IMR-90 (cell line): ENCODE measurements around the gene SRCIN1. TPM values are rescaled to one million over a fixed set of nuclear protein-coding genes. Genes with fewer than 3 reads are reported as not detected.

Experiments
- ATAC-seq: fragments of 200-7000 bp; cut with Tn5 transposase; 2 replicates; pipeline ENCODE4 v1.9.1; 2020; ENCODE audit warnings: low read depth, mild to moderate bottlenecking, moderate library complexity
- BruUV-seq: library from RNA; stranded (reverse); fragments of 400-500 nt; replicated peaks from 2 replicates; lab custom pipeline; 2021; lab: Mats Ljungman, UMichigan
- CTCF ChIA-PET: fragments of 300-600 bp; formaldehyde crosslinking; extraction: SDS; loops from one replicate; lab custom pipeline; 2021; ENCODE audit warnings: antibody characterized with exemption; lab: Yijun Ruan, JAX
- POLR2A ChIA-PET: fragments of 300-600 bp; sonication (Branson Sonifier 250); formaldehyde crosslinking; loops from one replicate; lab custom pipeline; 2022; ENCODE audit warnings: antibody characterized with exemption; ENCODE audit not compliant: unreplicated experiment; lab: Charles Lee
- DNase-seq: peaks from one replicate; pipeline ENCODE4 v3.0.0; 2013
- H2AFZ ChIP-seq: replicated peaks from 2 replicates; pipeline ENCODE3; 2013; ENCODE audit warnings: low read length, mild to moderate bottlenecking; ENCODE audit not compliant: poor library complexity
- H2AK5ac ChIP-seq: 2 replicates; pipeline ENCODE4 v1.6.1; 2013; ENCODE audit warnings: low read depth, low read length, inconsistent platforms
- H2AK9ac ChIP-seq: replicated peaks from 2 replicates; pipeline ENCODE3; 2013; ENCODE audit warnings: mild to moderate bottlenecking, low read depth, low read length, moderate library complexity; ENCODE audit not compliant: poor library complexity
- H2BK120ac ChIP-seq: 2 replicates; pipeline ENCODE4 v1.6.1; 2013; ENCODE audit warnings: low read depth, low read length, inconsistent platforms
- H2BK15ac ChIP-seq: 3 replicates; pipeline ENCODE4 v1.6.1; 2013; ENCODE audit warnings: low read depth, low read length, inconsistent platforms
- H2BK20ac ChIP-seq: 2 replicates; pipeline ENCODE4 v1.6.1; 2013; ENCODE audit warnings: low read depth, mild to moderate bottlenecking, inconsistent platforms, low read length, moderate library complexity
- H2BK5ac ChIP-seq: 2 replicates; pipeline ENCODE4 v1.6.1; 2013; ENCODE audit warnings: mild to moderate bottlenecking, low read depth, low read length, inconsistent platforms; ENCODE audit not compliant: poor library complexity, severe bottlenecking
- H3K14ac ChIP-seq: replicated peaks from 2 replicates; pipeline ENCODE4 v1.6.1; 2013; ENCODE audit warnings: low read depth, low read length, inconsistent platforms
- H3K18ac ChIP-seq: 2 replicates; pipeline ENCODE4 v1.6.1; 2013; ENCODE audit warnings: low read depth, low read length, control low read depth
- H3K23ac ChIP-seq: 2 replicates; pipeline ENCODE4 v1.6.1; 2013; ENCODE audit warnings: low read depth, low read length, inconsistent platforms
- H3K27ac ChIP-seq: 2 replicates; pipeline ENCODE4 v1.5.1; 2013; ENCODE audit warnings: mild to moderate bottlenecking, control low read depth, low read length; ENCODE audit not compliant: insufficient read depth
- H3K27me3 ChIP-seq: 2 replicates; pipeline ENCODE4 v1.6.1; 2013; ENCODE audit warnings: low read length; ENCODE audit not compliant: control insufficient read depth, insufficient read depth
- H3K36me3 ChIP-seq: 2 replicates; pipeline ENCODE4 v1.6.1; 2013; ENCODE audit warnings: low read length, mixed read lengths; ENCODE audit not compliant: control insufficient read depth, insufficient read depth
- H3K4ac ChIP-seq: 2 replicates; pipeline ENCODE4 v1.6.1; 2013; ENCODE audit warnings: low read depth, low read length, inconsistent platforms
- H3K4me1 ChIP-seq: 2 replicates; pipeline ENCODE4 v1.6.1; 2013; ENCODE audit warnings: low read length, mixed read lengths; ENCODE audit not compliant: control insufficient read depth, insufficient read depth
- H3K4me2 ChIP-seq: 2 replicates; pipeline ENCODE4 v1.6.1; 2013; ENCODE audit warnings: low read depth, mild to moderate bottlenecking, control low read depth, low read length, moderate library complexity
- H3K4me3 ChIP-seq: 2 replicates; pipeline ENCODE4 v1.5.1; 2013; ENCODE audit warnings: low read depth, mild to moderate bottlenecking, control low read depth, low read length, moderate library complexity; ENCODE audit not compliant: insufficient read depth
- H3K56ac ChIP-seq: 2 replicates; pipeline ENCODE4 v1.6.1; 2013; ENCODE audit warnings: low read length, inconsistent platforms; ENCODE audit not compliant: insufficient read depth; ENCODE audit errors: extremely low read depth
- H3K79me1 ChIP-seq, 2 experiments: 2 replicates each; pipeline ENCODE4 v1.6.1; 2013; ENCODE audit warnings: low read length in 2 of 2, inconsistent platforms in 1 of 2, low read depth in 1 of 2
- H3K9ac ChIP-seq: 2 replicates; pipeline ENCODE4 v1.6.1; 2013; ENCODE audit warnings: low read depth, low read length, control low read depth
- H3K9me1 ChIP-seq: 2 replicates; pipeline ENCODE4 v1.6.1; 2013; ENCODE audit warnings: low read length, inconsistent platforms; ENCODE audit not compliant: insufficient read depth
- H3K9me3 ChIP-seq: 2 replicates; pipeline ENCODE4 v1.6.1; 2013; ENCODE audit warnings: low read length; ENCODE audit not compliant: control insufficient read depth, insufficient read depth
- H4K20me1 ChIP-seq: 2 replicates; pipeline ENCODE4 v1.6.1; 2013; ENCODE audit warnings: low read length, inconsistent platforms; ENCODE audit not compliant: insufficient read depth
- H4K5ac ChIP-seq: 2 replicates; pipeline ENCODE4 v1.6.1; 2013; ENCODE audit warnings: mild to moderate bottlenecking, low read depth, low read length, control low read depth
- H4K8ac ChIP-seq, 2 experiments: 2 replicates each; pipeline ENCODE4 v1.6.1; 2013; ENCODE audit warnings: low read depth in 2 of 2, low read length in 2 of 2, control low read depth in 1 of 2, inconsistent platforms in 1 of 2
- H4K91ac ChIP-seq: 2 replicates; pipeline ENCODE4 v1.6.1; 2013; ENCODE audit warnings: low read depth, low read length, inconsistent platforms; ENCODE audit not compliant: insufficient read depth
- BHLHE40 ChIP-seq: fragments of 150-350 bp; IDR thresholded peaks from 2 replicates; pipeline ENCODE4 v1.6.1; 2016; ENCODE audit warnings: mild to moderate bottlenecking, low read depth, low read length
- CEBPB ChIP-seq: IDR thresholded peaks from 2 replicates; pipeline ENCODE4 v1.6.1; 2012; ENCODE audit warnings: low read depth, low read length, improper control_type of control experiment
- CHD1 ChIP-seq: IDR thresholded peaks from 2 replicates; pipeline ENCODE4 v1.6.1; 2012; ENCODE audit warnings: low read depth, low read length, improper control_type of control experiment
- CTCF ChIP-seq: conservative IDR thresholded peaks from 2 replicates; pipeline ENCODE4 v1.5.1; 2012; ENCODE audit warnings: mild to moderate bottlenecking, low read depth, low read length, improper control_type of control experiment
- FOS ChIP-seq: fragments of 150-350 bp; IDR thresholded peaks from 2 replicates; pipeline ENCODE4 v1.6.1; 2016; ENCODE audit warnings: low read depth, low read length
- MAFK ChIP-seq: IDR thresholded peaks from 2 replicates; pipeline ENCODE4 v1.6.1; 2012; ENCODE audit warnings: low read depth, low read length, improper control_type of control experiment
- MAZ ChIP-seq: IDR thresholded peaks from 2 replicates; pipeline ENCODE4 v1.6.1; 2012; ENCODE audit warnings: low read depth, mild to moderate bottlenecking, low read length, improper control_type of control experiment, moderate library complexity, borderline replicate concordance
- MXI1 ChIP-seq: IDR thresholded peaks from 2 replicates; pipeline ENCODE4 v1.6.1; 2012; ENCODE audit warnings: low read depth, mild to moderate bottlenecking, low read length, moderate library complexity, borderline replicate concordance
- NFE2L2 ChIP-seq: fragments of 150-350 bp; IDR thresholded peaks from 2 replicates; pipeline ENCODE4 v1.6.1; 2016; ENCODE audit warnings: low read depth, mild to moderate bottlenecking, low read length
- RAD21 ChIP-seq: IDR thresholded peaks from 2 replicates; pipeline ENCODE4 v1.6.1; 2012; ENCODE audit warnings: low read length, improper control_type of control experiment
- RCOR1 ChIP-seq: IDR thresholded peaks from 2 replicates; pipeline ENCODE4 v1.6.1; 2012; ENCODE audit warnings: mild to moderate bottlenecking, low read length, improper control_type of control experiment; ENCODE audit not compliant: insufficient replicate concordance
- RFX5 ChIP-seq: IDR thresholded peaks from 2 replicates; pipeline ENCODE4 v1.8.0; 2012; ENCODE audit warnings: low read depth, mild to moderate bottlenecking, low read length, moderate library complexity
- SMC3 ChIP-seq: fragments of 150-350 bp; IDR thresholded peaks from 2 replicates; pipeline ENCODE4 v1.6.1; 2016; ENCODE audit warnings: low read depth, mild to moderate bottlenecking, antibody characterized with exemption, low read length, moderate library complexity
- WGBS, 2 experiments: methylation state at CpG; one replicate each; pipeline versions ENCODE4 v1.1.5 to v1.1.7; 2013; ENCODE audit warnings: missing lambda C conversion rate in 2 of 2; ENCODE audit not compliant: insufficient read length in 1 of 2; ENCODE audit errors: extremely low coverage in 2 of 2; 5-methylcytosine and 5-hydroxymethylcytosine counted together
- dilution Hi-C: fragments of 300-500 bp; cut with HindIII; formaldehyde crosslinking; loops from one replicate; pipeline ENCODE4 v1.14.3; 2018; ENCODE audit warnings: low sequenced_read_pairs; ENCODE audit not compliant: unreplicated experiment
- in situ Hi-C: fragments of 300-500 bp; cut with MboI; formaldehyde crosslinking; loops from 3 replicates; pipeline ENCODE4 v1.14.3; 2019; ENCODE audit warnings: low sequenced_read_pairs, inconsistent platforms, mixed read lengths
- intact Hi-C: fragments of 100-400 bp; cut with micrococcal nuclease; formaldehyde crosslinking; loops from 2 replicates; pipeline ENCODE4 v1.10.0; 2022
- polyA plus RNA-seq, 3 experiments: library from polyadenylated mRNA; depleted of rRNA; stranded (reverse); fragments of >200 nt; gene quantifications; 2 replicates each; pipeline ENCODE4 v1.2.3, GENCODE V29; 2012; ENCODE audit warnings: low replicate concordance in 1 of 3
- total RNA-seq: library from RNA; depleted of rRNA; stranded (reverse); fragments of >200 nt; gene quantifications from 2 replicates; pipeline ENCODE4 v1.2.3, GENCODE V29; 2012
- TF ChIP-seq, protein P1 (sequence below): fragments of 150-350 bp; IDR thresholded peaks from 2 replicates; pipeline ENCODE4 v1.6.1; 2016; ENCODE audit warnings: low read depth, mild to moderate bottlenecking, low read length, moderate library complexity, borderline replicate concordance
- TF ChIP-seq, protein P2 (sequence below): fragments of 150-350 bp; IDR thresholded peaks from 2 replicates; pipeline ENCODE4 v1.6.1; 2017; ENCODE audit warnings: mild to moderate bottlenecking, antibody characterized with exemption, low read length, low read depth

Gene SRCIN1
- total and polyA plus RNA-seq, 2 of the 4 experiments (the other 2 are of a cell fraction), result not detected

- peak overlapping the region; percentile 42 for H2AK9ac ChIP-seq
- H3K4ac ChIP-seq, result no peak overlapping the region
- ATAC-seq, result no peak
- H3K27ac ChIP-seq, result no peak overlapping the region
- BruUV-seq, result no TSS peak
- no peaks in the 10 kb centered on the region for H3K4me1 ChIP-seq
- dilution Hi-C loops, result no loop called here
- no peak overlapping the region for H3K4me3 ChIP-seq
- in situ Hi-C loops, result no loop called here
- ChIA-PET CTCF (interaction anchor here (0.5 kb wide), 1 partner anchor 29 kb away, joined by 5 read pairs; no protein-coding TSS in a partner anchor), POLR2A (no interaction called here)
- H2BK5ac ChIP-seq, result no peak overlapping the region
- intact Hi-C loops, result no loop called here
- H2AFZ ChIP-seq, result no peak overlapping the region
- no peak overlapping the region for H3K4me2 ChIP-seq
- H3K36me3 ChIP-seq, result no peaks in the 10 kb centered on the region
- H3K14ac ChIP-seq, result no peak overlapping the region
- no peak overlapping the region for H2AK5ac ChIP-seq
- no peak overlapping the region for H3K23ac ChIP-seq
- H2BK20ac ChIP-seq, result no peak overlapping the region
- H3K27me3 ChIP-seq, result peaks cover 74% of the 10 kb centered on the region
- no peak overlapping the region for H3K9ac ChIP-seq
- no peaks in the 10 kb centered on the region for H4K20me1 ChIP-seq
- H2BK120ac ChIP-seq, result no peak overlapping the region
- H3K9me3 ChIP-seq, result no peaks in the 10 kb centered on the region; the same call in 1 of the 2 replicates
- H4K5ac ChIP-seq, result no peak overlapping the region
- no peak overlapping the region for H4K91ac ChIP-seq
- no peak for DNase-seq
- no peak overlapping the region for H4K8ac ChIP-seq
- H3K18ac ChIP-seq, result no peak overlapping the region
- no peak overlapping the region for H2BK15ac ChIP-seq
- no CpG with 5 or more reads among the region's 19 CpGs for WGBS, 2 experiments
- no peaks in the 10 kb centered on the region for H3K79me1 ChIP-seq
- H3K56ac ChIP-seq, result no peak overlapping the region
- H3K9me1 ChIP-seq, result no peaks in the 10 kb centered on the region
- no peak for TF ChIP-seq RAD21
- TF ChIP-seq NFE2L2, result no peak
- no peak for TF ChIP-seq BHLHE40
- no peak for TF ChIP-seq RCOR1
- TF ChIP-seq CHD1, result no peak
- TF ChIP-seq, protein P1, sequence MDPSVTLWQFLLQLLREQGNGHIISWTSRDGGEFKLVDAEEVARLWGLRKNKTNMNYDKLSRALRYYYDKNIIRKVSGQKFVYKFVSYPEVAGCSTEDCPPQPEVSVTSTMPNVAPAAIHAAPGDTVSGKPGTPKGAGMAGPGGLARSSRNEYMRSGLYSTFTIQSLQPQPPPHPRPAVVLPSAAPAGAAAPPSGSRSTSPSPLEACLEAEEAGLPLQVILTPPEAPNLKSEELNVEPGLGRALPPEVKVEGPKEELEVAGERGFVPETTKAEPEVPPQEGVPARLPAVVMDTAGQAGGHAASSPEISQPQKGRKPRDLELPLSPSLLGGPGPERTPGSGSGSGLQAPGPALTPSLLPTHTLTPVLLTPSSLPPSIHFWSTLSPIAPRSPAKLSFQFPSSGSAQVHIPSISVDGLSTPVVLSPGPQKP, result no peak
- TF ChIP-seq CEBPB, result no peak
- TF ChIP-seq, protein P2, sequence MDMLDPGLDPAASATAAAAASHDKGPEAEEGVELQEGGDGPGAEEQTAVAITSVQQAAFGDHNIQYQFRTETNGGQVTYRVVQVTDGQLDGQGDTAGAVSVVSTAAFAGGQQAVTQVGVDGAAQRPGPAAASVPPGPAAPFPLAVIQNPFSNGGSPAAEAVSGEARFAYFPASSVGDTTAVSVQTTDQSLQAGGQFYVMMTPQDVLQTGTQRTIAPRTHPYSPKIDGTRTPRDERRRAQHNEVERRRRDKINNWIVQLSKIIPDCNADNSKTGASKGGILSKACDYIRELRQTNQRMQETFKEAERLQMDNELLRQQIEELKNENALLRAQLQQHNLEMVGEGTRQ, result no peak
- TF ChIP-seq MXI1, result no peak
- no peak for TF ChIP-seq MAZ
- no peak for TF ChIP-seq RFX5
- no peak for TF ChIP-seq CTCF
- TF ChIP-seq FOS, result no peak
- TF ChIP-seq SMC3, result no peak
- no peak for TF ChIP-seq MAFK
These were observed 11.5 kb upstream of the SRCIN1 start for GRCh38 chr17:38617074-38617860.
